GM19395 (cell line): ENCODE measurements around the gene KIRREL1.

Experiments used
- ATAC-seq: cut with Tn5 transposase; IDR thresholded peaks from one replicate; pipeline ENCODE4 v1.9.1; 2021; ENCODE audit warnings: mild to moderate bottlenecking, moderate library complexity; ENCODE audit not compliant: unreplicated experiment

The KIRREL1 gene

GRCh38 chr1:158005224-158005623 is 11.8 kb downstream of the KIRREL1 start:
- no peak for ATAC-seq

- ATAC-seq, result no peak
These were observed 13.7 kb downstream of the KIRREL1 start for GRCh38 chr1:158007180-158007579.

GRCh38 chr1:158007667-158008386 is 14.4 kb downstream of the KIRREL1 start:
- ATAC-seq, result no peak

GRCh38 chr1:158008630-158009029 is 15.2 kb downstream of the KIRREL1 start:
- ATAC-seq, result no peak

- no peak for ATAC-seq
These were observed 18.3 kb downstream of the KIRREL1 start for GRCh38 chr1:158011714-158012113.

- no peak for ATAC-seq
These were observed 20.6 kb downstream of the KIRREL1 start for GRCh38 chr1:158013840-158014730.

GRCh38 chr1:158014731-158015320 is 21.4 kb downstream of the KIRREL1 start:
- no peak for ATAC-seq

- ATAC-seq, result no peak
These were observed 23.3 kb downstream of the KIRREL1 start for GRCh38 chr1:158016651-158017335.

- ATAC-seq, result no peak
These were observed 24.6 kb downstream of the KIRREL1 start for GRCh38 chr1:158017800-158018595.

GRCh38 chr1:158019171-158019868 is 25.9 kb downstream of the KIRREL1 start:
- ATAC-seq, result no peak

- ATAC-seq, result no peak
These were observed 26.9 kb downstream of the KIRREL1 start for GRCh38 chr1:158020259-158020885.

- no peak for ATAC-seq
These were observed 27.6 kb downstream of the KIRREL1 start for GRCh38 chr1:158020886-158021620.

GRCh38 chr1:158021721-158022120 is 28.3 kb downstream of the KIRREL1 start:
- no peak for ATAC-seq

- no peak for ATAC-seq
These were observed 29.3 kb downstream of the KIRREL1 start for GRCh38 chr1:158022554-158023312.

GRCh38 chr1:158024737-158025136 is 31.3 kb downstream of the KIRREL1 start:
- ATAC-seq, result no peak

- no peak for ATAC-seq
These were observed 32.3 kb downstream of the KIRREL1 start for GRCh38 chr1:158025576-158026230.

- ATAC-seq, result no peak
These were observed 33.2 kb downstream of the KIRREL1 start for GRCh38 chr1:158026651-158027050.
